ENCODE measurements around the gene IFNAR2.
"Not testable (repeated sequence)": the region's sequence is repeated elsewhere in the genome, so short reads cannot be mapped to it uniquely, and the experiment has no call there.

The IFNAR2 gene

GRCh38 chr21:33214056-33214455 is 15.7 kb upstream of the IFNAR2 start:
- FAIRE-seq (no peak), DNase-seq (ENCODE audit: low spot score) (no peak)

GRCh38 chr21:33217138-33217520 is 12.6 kb upstream of the IFNAR2 start:
- FAIRE-seq (no peak), DNase-seq (ENCODE audit: low spot score) (no peak)

- FAIRE-seq (no peak), DNase-seq (ENCODE audit: low spot score) (no peak)
Observed at GRCh38 chr21:33219300-33219699, 10.4 kb upstream of the IFNAR2 start.

GRCh38 chr21:33219954-33220353 is 9.8 kb upstream of the IFNAR2 start:
- DNase-seq (ENCODE audit: low spot score): no peak
- no peak for FAIRE-seq

GRCh38 chr21:33225376-33225775 is 4.4 kb upstream of the IFNAR2 start:
- DNase-seq (ENCODE audit: low spot score); FAIRE-seq: not testable (repeated sequence)

DNA sequence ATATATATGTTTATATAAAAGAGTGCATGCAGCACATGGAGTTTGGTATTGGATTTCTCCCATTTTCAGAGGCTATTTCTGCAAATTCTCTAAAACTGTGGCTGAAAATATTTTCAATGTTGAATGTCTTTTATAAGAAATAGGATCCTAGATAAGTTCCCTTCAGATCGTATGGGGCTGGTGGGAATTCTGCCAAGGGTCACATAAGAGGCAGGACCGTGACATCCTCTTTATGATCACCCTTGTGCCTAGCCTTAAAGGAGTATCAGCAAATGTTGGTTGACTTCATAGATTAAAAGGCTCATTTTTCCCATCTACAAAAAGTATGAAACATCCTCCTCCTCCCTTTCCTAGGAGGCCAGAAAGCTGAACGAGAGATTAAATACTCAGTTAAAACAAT is 1.3 kb upstream of the IFNAR2 start:
- no peak for DNase-seq (ENCODE audit: low spot score)
- no peak for FAIRE-seq

GRCh38 chr21:33229099-33229783 is 497 bp upstream of the IFNAR2 start:
- FAIRE-seq: no peak
- DNase-seq (ENCODE audit: low spot score): no peak

- FAIRE-seq (no peak), DNase-seq (ENCODE audit: low spot score) (peak; percentile 54)
Observed at GRCh38 chr21:33230545-33231324, 997 bp downstream of the IFNAR2 start.

- DNase-seq (ENCODE audit: low spot score): no peak
- FAIRE-seq: no peak
Observed at GRCh38 chr21:33231526-33231925, 1.8 kb downstream of the IFNAR2 start.

DNA sequence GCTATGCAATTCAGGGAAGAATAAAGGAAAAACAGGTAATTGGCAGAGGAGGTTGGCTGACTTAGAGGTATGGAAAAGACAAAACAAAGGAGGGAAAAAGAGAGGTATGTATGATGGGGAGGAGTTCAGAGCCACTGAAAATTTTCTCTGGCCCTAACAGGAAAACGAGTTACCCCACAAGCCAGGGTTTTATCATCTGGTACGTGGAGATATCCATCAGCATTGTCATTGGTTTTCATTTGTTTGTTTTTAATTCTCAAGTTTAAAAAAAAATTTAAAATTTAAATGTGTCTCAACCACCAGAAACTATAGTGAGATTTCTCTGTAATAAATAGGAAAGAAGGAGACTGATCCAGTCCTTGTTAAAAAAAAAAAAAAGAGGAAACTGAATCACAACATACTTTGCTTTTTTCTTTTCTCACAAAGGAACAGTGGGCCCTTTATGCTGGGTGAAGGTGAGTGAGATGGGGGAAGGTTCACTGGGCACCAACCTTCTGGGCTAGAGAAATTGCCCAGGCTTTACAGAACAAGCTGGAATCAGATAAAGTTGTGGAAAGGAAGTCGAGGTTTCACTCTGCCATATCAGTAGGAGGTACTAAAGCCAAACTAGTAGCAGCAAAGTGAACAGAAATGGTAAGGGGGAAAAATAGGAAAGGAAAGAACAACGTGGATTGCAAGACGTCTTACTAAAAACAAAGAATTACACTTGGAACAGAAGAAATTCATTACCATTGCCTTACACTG is 2.7 kb downstream of the IFNAR2 start:
- DNase-seq (ENCODE audit: low spot score): no peak
- FAIRE-seq: no peak

GRCh38 chr21:33234635-33235520 is 5.1 kb downstream of the IFNAR2 start:
- no peak for FAIRE-seq
- no peak for DNase-seq (ENCODE audit: low spot score)

DNA sequence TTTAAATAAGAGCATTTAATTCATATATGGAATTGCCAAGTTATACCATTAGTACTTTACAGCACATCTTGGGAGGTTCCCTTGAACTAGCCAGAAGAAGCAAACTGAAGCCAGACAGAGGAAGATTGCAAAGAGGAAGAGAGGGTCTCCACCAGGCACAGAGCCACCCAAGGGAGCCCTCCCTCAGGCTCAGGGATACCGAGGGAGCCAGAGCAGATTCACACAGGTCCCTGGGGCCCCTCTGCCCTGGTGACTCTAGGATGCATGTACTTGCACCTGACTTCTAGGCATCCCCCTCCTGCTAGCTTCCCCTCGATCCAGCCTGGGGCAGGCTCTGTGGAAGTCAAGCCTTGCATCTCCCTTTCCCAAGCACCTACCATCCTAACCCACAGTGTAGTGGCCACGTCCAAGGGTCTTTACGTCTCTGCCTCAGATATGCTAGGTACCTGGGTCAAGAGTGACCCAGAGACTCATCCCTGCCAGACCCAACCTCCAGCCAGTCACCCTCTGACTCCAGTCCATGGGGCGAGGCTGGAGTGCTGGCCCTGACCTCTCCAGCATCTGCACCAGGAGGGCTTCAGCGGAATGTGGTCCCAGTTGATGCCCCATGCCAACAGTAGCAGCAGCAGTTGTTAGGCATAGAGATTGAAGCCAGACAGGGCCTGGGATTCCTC is 6.4 kb downstream of the IFNAR2 start:
- DNase-seq (ENCODE audit: low spot score) (no peak), FAIRE-seq (no peak)

DNA sequence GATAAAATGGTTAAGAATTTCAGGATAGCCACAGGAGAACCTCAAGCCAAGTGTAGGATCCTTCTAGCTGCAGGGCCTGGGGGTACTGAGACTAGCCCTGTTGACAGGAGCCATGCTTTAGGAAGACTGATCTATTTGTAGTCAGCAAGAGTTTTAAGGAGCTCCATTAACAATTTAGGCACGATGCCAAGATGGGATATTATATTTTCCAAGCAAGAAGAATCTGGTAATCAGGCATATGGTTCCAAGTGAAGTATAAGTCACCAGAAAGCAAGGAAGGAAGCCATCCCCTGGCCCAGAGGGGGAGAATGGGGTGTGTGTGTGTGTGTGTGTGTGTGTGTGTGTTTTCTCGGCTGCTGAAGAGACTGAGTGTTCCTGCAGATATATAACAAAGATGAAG is 7.0 kb downstream of the IFNAR2 start:
- no peak for FAIRE-seq
- no peak for DNase-seq (ENCODE audit: low spot score)

- FAIRE-seq: no peak
Observed at GRCh38 chr21:33237486-33237885, 7.7 kb downstream of the IFNAR2 start.

DNA sequence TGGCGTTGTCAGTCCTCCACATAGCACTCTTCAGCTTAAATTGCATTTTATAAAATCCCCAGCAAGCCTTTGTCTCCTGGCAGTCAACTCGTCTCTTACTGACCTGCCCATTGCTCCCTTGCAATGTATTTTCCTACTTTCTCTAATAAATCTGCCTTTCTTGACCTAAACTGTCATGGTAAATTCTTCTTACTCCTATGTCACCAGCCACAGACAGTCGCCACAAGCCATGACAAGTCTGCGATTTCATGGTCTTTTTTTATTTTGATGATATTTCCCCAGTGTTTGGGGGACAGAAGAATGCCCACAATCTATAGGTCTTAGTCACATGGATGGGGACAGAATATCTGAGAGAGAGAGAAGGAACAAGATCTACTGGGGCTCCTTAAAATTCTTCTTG is 8.4 kb downstream of the IFNAR2 start:
- DNase-seq (ENCODE audit: low spot score) (no peak), FAIRE-seq (no peak)

More at GRCh38 chr21:33237486-33237885, 7.7 kb downstream of the IFNAR2 start:
- DNase-seq (ENCODE audit: low spot score): no peak

GRCh38 chr21:33238565-33239255 is 9.0 kb downstream of the IFNAR2 start:
- FAIRE-seq: no peak

GRCh38 chr21:33239559-33240127 is 9.9 kb downstream of the IFNAR2 start:
- not testable (repeated sequence) for DNase-seq (ENCODE audit: low spot score)

More at GRCh38 chr21:33238565-33239255, 9.0 kb downstream of the IFNAR2 start:
- no peak for DNase-seq (ENCODE audit: low spot score)

GRCh38 chr21:33240404-33240803 is 10.7 kb downstream of the IFNAR2 start:
- FAIRE-seq (no peak), DNase-seq (ENCODE audit: low spot score) (no peak)

More at GRCh38 chr21:33239559-33240127, 9.9 kb downstream of the IFNAR2 start:
- not testable (repeated sequence) for FAIRE-seq

DNA sequence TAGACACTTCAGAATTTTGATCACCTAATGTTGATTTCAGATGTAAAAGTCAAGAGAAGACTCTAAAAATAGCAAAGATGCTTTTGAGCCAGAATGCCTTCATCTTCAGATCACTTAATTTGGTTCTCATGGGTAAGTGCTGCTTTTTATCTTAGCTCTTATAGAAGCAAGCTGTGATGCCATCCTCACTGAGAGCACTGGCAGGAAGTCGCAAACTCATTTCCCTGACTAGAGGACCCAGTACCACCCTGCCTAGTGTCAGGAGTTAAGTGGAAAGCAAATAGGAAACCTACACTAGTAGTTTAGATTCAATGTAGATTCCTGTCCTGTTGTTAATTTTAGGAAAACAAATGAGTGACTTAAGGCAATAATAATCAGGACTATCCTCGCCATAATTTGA is 12.1 kb downstream of the IFNAR2 start:
- DNase-seq (ENCODE audit: low spot score) (no peak), FAIRE-seq (no peak)

Data from RCC 7860 (cell line).